HEK293T (cell line): Measurements from ENCODE around the gene PPIL1.

ENCODE experiments used
- ELF4 ChIP-seq: fragments of 450-650 bp; IDR thresholded peaks from 2 replicates; pipeline ENCODE4 v1.6.1; 2017; ENCODE audit warnings: antibody characterized with exemption
- FOXM1 ChIP-seq: fragments of 450-650 bp; IDR thresholded peaks from 2 replicates; pipeline ENCODE4 v1.6.1; 2017; ENCODE audit warnings: mild to moderate bottlenecking, borderline replicate concordance
- L3MBTL2 ChIP-seq: fragments of 450-650 bp; conservative IDR thresholded peaks from 2 replicates; pipeline ENCODE4 v1.6.1; 2016; ENCODE audit warnings: mild to moderate bottlenecking
- LEF1 ChIP-seq: fragments of 450-650 bp; IDR thresholded peaks from 2 replicates; pipeline ENCODE4 v1.6.1; 2017; ENCODE audit warnings: mild to moderate bottlenecking, borderline replicate concordance
- NFRKB ChIP-seq: fragments of 450-650 bp; IDR thresholded peaks from 2 replicates; pipeline ENCODE4 v1.6.1; 2016; ENCODE audit warnings: mild to moderate bottlenecking, moderate library complexity
- TARDBP ChIP-seq: fragments of 450-650 bp; IDR thresholded peaks from 2 replicates; pipeline ENCODE4 v1.6.1; 2016
- ZNF384 ChIP-seq: fragments of 450-650 bp; IDR thresholded peaks from 2 replicates; pipeline ENCODE4 v1.6.1; 2016

GRCh38 chr6:36809156-36809555 is 65.4 kb downstream of the PPIL1 start:
- no peak for TF ChIP-seq NFRKB
- TF ChIP-seq TARDBP, result no peak
- TF ChIP-seq L3MBTL2, result no peak
- no peak for TF ChIP-seq FOXM1
- TF ChIP-seq ZNF384, result no peak
- no peak for TF ChIP-seq LEF1
- no peak for TF ChIP-seq ELF4
